ENCODE measurements around the gene CCDC89. TPM values are rescaled to one million over a fixed set of nuclear protein-coding genes. Genes with fewer than 3 reads are reported as not detected.

Gene CCDC89
- total and polyA plus RNA-seq, 2 donors (not counting 3 experiments of a cell fraction or from before 2014, with no cell fraction given), result not detected

DNA sequence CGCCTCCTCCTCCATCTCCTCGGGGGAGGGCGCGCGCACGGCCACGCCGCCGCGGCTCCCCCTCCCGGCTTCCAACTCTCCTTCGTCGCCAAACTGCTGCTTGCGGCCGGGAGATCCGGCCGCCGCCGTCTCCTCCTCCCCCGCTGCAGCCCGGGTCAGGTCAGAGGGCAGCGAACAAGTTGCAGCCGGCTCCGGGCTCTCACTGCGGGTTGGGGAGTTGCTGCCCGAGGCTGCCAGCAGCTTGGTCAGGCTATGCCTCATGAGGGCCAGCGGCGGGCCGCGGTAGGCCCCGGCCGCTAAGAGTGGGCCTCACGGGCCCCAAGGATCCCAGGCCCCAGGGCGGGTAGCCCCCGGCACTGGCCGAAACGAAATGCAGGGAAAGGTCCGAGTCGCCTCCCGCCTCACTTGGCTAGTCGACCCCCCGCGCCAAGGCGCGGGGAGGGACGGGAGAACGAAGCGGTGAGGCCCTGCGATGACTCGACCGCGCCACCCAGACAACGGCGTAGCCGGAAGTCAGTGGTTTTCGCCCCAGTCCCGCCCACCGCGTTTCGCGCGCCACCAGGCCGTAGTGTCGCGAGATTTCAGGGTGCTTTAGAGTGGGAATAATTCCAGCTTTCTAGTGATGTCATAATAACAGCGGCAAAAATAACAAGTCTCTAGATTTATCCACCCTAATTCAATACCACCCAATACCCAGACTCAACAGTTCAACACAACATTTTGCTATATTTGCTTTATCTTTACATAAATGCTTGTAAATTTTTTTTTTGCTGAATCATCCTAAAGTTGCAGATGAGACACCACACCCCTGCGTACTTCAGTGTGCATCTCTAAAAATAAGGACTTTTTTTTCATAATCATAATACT, 21.1 kb downstream of the CCDC89 start, which contains the start of gene CREBZF:
TSS of gene CREBZF (minus strand) at position 515 of the 867 bp plus-strand sequence. CDS start at position 261, 254 bp downstream.
- Histone ChIP-seq H3K4me3 (replicated peaks in 1 of 3; ENCODE audit: insufficient read depth in 1 of 3, low read depth in 1 of 3, low read length in 3 of 3) (peak within 1 kb of the TSS; percentile 40 to 92 (median 66)), H4K20me1 (replicated peaks; ENCODE audit: control insufficient read depth, extremely low read depth, insufficient read depth, low read length) (peaks cover 13% of the 10 kb centered on the region), H3K36me3 (ENCODE audit: control insufficient read depth in 2 of 2, extremely low read depth in 1 of 2, insufficient read depth in 2 of 2, low read length in 2 of 2) (peaks cover 0 to 10% of the 10 kb centered on the region in 2 experiments), H3K79me2 (ENCODE audit: control insufficient read depth, insufficient read depth, low read length) (peaks cover 48% of the 10 kb centered on the region), H3K27me3 (ENCODE audit: control insufficient read depth in 2 of 2, insufficient read depth in 2 of 2, low read length in 2 of 2) (no peaks in the 10 kb centered on the region), H2AFZ (ENCODE audit: low read depth, low read length) (peak within 1 kb of the TSS; percentile 72), H3K27ac (ENCODE audit: insufficient read depth, low read depth, low read length) (peak within 1 kb of the TSS; percentile 91), H3K9me3 (replicated peaks; ENCODE audit: control insufficient read depth, insufficient read depth, low read length) (no peaks in the 10 kb centered on the region), H3K9me1 (replicated peaks; ENCODE audit: control insufficient read depth, extremely low read depth, insufficient read depth, low read length) (no peaks in the 10 kb centered on the region), H3K4me2 (ENCODE audit: insufficient read depth, low read length) (peak within 1 kb of the TSS; percentile 98), H3K9ac (replicated peaks; ENCODE audit: extremely low read depth, insufficient read depth, low read length) (peak within 1 kb of the TSS; percentile 94), H3K4me1 (ENCODE audit: control insufficient read depth, extremely low read depth, insufficient read depth, low read length) (peaks cover 27% of the 10 kb centered on the region)
- DNase-seq (ENCODE audit: low read depth, low spot score) (peak; percentile 94), FAIRE-seq (peak; percentile 90)
- intact Hi-C loops (cut with micrococcal nuclease) (loop anchor here (1.0 to 10.0 kb wide), 7 partner anchors 16 to 630 kb away; partner anchors contain the start of genes PICALM and TMEM126B), dilution Hi-C loops (cut with MboI; ENCODE audit: extremely low pct_ligation_motif_present, low sequenced_read_pairs) (no loop called here)
- POLR2A ChIA-PET, result interaction anchor here (1.0 to 1.5 kb wide), 3 partner anchors 17 to 145 kb away, joined by 3 to 9 read pairs (median 3); partner anchors contain the start of gene TMEM126A
- peak; percentile 90 for TF ChIP-seq POLR2A (IDR thresholded peaks at IDR 0.05; ENCODE audit: low read depth, low read length)
- no peak for TF ChIP-seq FOS (IDR thresholded peaks at IDR 0.05; ENCODE audit: borderline replicate concordance, insufficient read depth, low read length)
- peak; percentile 32 for TF ChIP-seq JUN (IDR thresholded peaks at IDR 0.05; ENCODE audit: borderline replicate concordance, insufficient read depth, insufficient read length, low read depth)
- TF ChIP-seq POLR2AphosphoS5 (IDR thresholded peaks at IDR 0.05; ENCODE audit: insufficient read depth, low read depth, low read length), result peak; percentile 95
- peak; percentile 60 for TF ChIP-seq MYC (IDR thresholded peaks at IDR 0.05; ENCODE audit: low read depth, low read length)
- CTCF ChIA-PET, result interaction anchor here (1.0 to 1.3 kb wide), 4 partner anchors 15 to 145 kb away, joined by 3 to 4 read pairs (median 3); partner anchors contain the start of gene TMEM126A
- BruUV-seq (replicated peaks), result TSS peak; percentile 46

Measured in endothelial cell of umbilical vein (primary cell).